Spleen (tissue), 7 donors: ENCODE data around the gene UCKL1.

Source experiments
- CTCF ChIP-seq, 11 experiments: fragments of 200-600 bp in 7 of 11; fragments of 450-650 bp in 4 of 11; sonication (generic) in 4 of 11; IDR thresholded peaks in 8 of 11; conservative IDR thresholded peaks in 3 of 11; 1 replicate in 7 of 11; 2 replicates in 4 of 11; pipeline versions ENCODE4 v1.4.0 to v1.8.0; 2016 to 2021; ENCODE audit warnings: antibody characterized with exemption in 11 of 11, inconsistent platforms in 4 of 11, mild to moderate bottlenecking in 1 of 11
- POLR2AphosphoS5 ChIP-seq, 3 donors: sonication (generic); formaldehyde crosslinking; IDR thresholded peaks; one replicate each; pipeline ENCODE4 v1.5.1; 2017; ENCODE audit warnings: antibody characterized with exemption in 3 of 3
- donor health status: DM: no; HTN: no; CAD: no; lungs with moderate emphysema.
- donor health status: DM: no; HTN: no; CAD: no.
- donor health status: DM: no; HTN: no; CAD: no.

GRCh38 chr20:63908008-63908682 lies 48.1 kb downstream of the UCKL1 start:
- TF ChIP-seq POLR2AphosphoS5 (IDR thresholded peaks at IDR 0.05) (no peak), CTCF (IDR thresholded peaks at IDR 0.05 in 8 of 11, conservative IDR thresholded peaks at IDR 0.05 in 3 of 11) (no peak)
